AG10803 (cell line): Measurements from ENCODE around the gene FZD1.

Experiments used
- DNase-seq: peaks from one replicate; pipeline ENCODE4 v3.0.0; 2010; ENCODE audit warnings: low read depth
- H3K4me3 ChIP-seq: 2 replicates; pipeline ENCODE4 v1.5.1; 2011; ENCODE audit warnings: mild to moderate bottlenecking, low read length, control low read depth
- TF ChIP-seq, protein P1 (sequence below): conservative IDR thresholded peaks from 2 replicates; pipeline ENCODE4 v1.5.1; 2011; ENCODE audit warnings: mild to moderate bottlenecking, low read length, control low read depth, inconsistent platforms

FZD1 gene

GRCh38 chr7:91320366-91321078, 56.3 kb downstream of the FZD1 start:
- no peak overlapping the region for H3K4me3 ChIP-seq
- no peak for DNase-seq
- TF ChIP-seq, protein P1, sequence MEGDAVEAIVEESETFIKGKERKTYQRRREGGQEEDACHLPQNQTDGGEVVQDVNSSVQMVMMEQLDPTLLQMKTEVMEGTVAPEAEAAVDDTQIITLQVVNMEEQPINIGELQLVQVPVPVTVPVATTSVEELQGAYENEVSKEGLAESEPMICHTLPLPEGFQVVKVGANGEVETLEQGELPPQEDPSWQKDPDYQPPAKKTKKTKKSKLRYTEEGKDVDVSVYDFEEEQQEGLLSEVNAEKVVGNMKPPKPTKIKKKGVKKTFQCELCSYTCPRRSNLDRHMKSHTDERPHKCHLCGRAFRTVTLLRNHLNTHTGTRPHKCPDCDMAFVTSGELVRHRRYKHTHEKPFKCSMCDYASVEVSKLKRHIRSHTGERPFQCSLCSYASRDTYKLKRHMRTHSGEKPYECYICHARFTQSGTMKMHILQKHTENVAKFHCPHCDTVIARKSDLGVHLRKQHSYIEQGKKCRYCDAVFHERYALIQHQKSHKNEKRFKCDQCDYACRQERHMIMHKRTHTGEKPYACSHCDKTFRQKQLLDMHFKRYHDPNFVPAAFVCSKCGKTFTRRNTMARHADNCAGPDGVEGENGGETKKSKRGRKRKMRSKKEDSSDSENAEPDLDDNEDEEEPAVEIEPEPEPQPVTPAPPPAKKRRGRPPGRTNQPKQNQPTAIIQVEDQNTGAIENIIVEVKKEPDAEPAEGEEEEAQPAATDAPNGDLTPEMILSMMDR, result no peak
